Karpas-422 (cell line): ENCODE measurements around the gene R3HDM2. TPM values are rescaled to one million over a fixed set of nuclear protein-coding genes. Genes with fewer than 3 reads are reported as not detected.

Source experiments
- DNase-seq: peaks from one replicate; pipeline ENCODE4 v3.0.0-alpha.2; 2015
- H2AFZ ChIP-seq: fragments of 200-600 bp; sonication (generic); 2 replicates; pipeline ENCODE4 v1.6.1; 2014; ENCODE audit warnings: antibody characterized with exemption, low read length, mixed read lengths
- H3K27ac ChIP-seq: fragments of 200-600 bp; sonication (generic); 2 replicates; pipeline ENCODE4 v1.5.1; 2014; ENCODE audit warnings: mild to moderate bottlenecking, low read length, moderate library complexity
- H3K27me3 ChIP-seq: fragments of 200-600 bp; sonication (generic); 2 replicates; pipeline ENCODE4 v1.6.1; 2014; ENCODE audit warnings: low read length, mixed read lengths
- H3K36me3 ChIP-seq: fragments of 200-600 bp; sonication (generic); 2 replicates; pipeline ENCODE4 v1.6.1; 2014; ENCODE audit warnings: low read length, mixed read lengths; ENCODE audit not compliant: insufficient read depth
- H3K4me1 ChIP-seq: fragments of 200-600 bp; sonication (generic); 2 replicates; pipeline ENCODE4 v1.6.1; 2014; ENCODE audit warnings: mild to moderate bottlenecking, low read length, mixed read lengths
- H3K4me2 ChIP-seq: fragments of 200-600 bp; sonication (generic); 2 replicates; pipeline ENCODE4 v1.6.1; 2014; ENCODE audit warnings: low read length, low read depth, mild to moderate bottlenecking; ENCODE audit not compliant: poor library complexity, severe bottlenecking
- H3K4me3 ChIP-seq: fragments of 200-600 bp; sonication (generic); 2 replicates; pipeline ENCODE4 v1.5.1; 2014; ENCODE audit warnings: mild to moderate bottlenecking, antibody characterized with exemption, low read length, mixed read lengths
- H3K79me2 ChIP-seq: fragments of 200-600 bp; sonication (generic); 2 replicates; pipeline ENCODE4 v1.6.1; 2014; ENCODE audit warnings: mild to moderate bottlenecking, low read length, mixed read lengths
- H3K9ac ChIP-seq: fragments of 200-600 bp; sonication (generic); 2 replicates; pipeline ENCODE4 v1.6.0; 2014; ENCODE audit warnings: low read length
- H3K9me2 ChIP-seq: fragments of 200-600 bp; sonication (generic), shearing (Covaris generic); replicated peaks from 2 replicates; pipeline ENCODE4 v1.6.0; 2014; ENCODE audit warnings: mild to moderate bottlenecking, low read length, moderate library complexity; ENCODE audit not compliant: insufficient read depth
- H3K9me3 ChIP-seq: fragments of 300-700, 200-600 bp; sonication (generic); 2 replicates; pipeline ENCODE4 v1.6.1; 2014; ENCODE audit warnings: low read length, mixed read lengths
- H4K20me1 ChIP-seq: fragments of 200-600 bp; sonication (generic); 2 replicates; pipeline ENCODE4 v1.6.1; 2014; ENCODE audit warnings: mild to moderate bottlenecking, antibody characterized with exemption, low read length, low read depth; ENCODE audit not compliant: insufficient read depth
- total RNA-seq: library from RNA; depleted of rRNA; stranded (reverse); fragments of >200 nt; shearing (Covaris generic); gene quantifications from 2 replicates; pipeline ENCODE4 v1.2.3, GENCODE V29; 2014; ENCODE audit warnings: low replicate concordance

R3HDM2 gene
- total RNA-seq, 1 experiment from 2014 or later: 39.0 TPM

- Histone ChIP-seq H3K27ac (peak overlapping the region; percentile 89; the same call in 1 of the 2 replicates), H3K36me3 (peaks cover 26% of the 10 kb centered on the region), H2AFZ (no peak overlapping the region), H3K4me3 (peak overlapping the region; percentile 91), H3K4me1 (peaks cover 85% of the 10 kb centered on the region), H3K9me2 (no peaks in the 10 kb centered on the region), H3K9ac (peak overlapping the region; percentile 98), H3K27me3 (no peaks in the 10 kb centered on the region), H3K9me3 (no peaks in the 10 kb centered on the region), H3K4me2 (peak overlapping the region; percentile 95), H4K20me1 (peaks cover 25% of the 10 kb centered on the region), H3K79me2 (peaks cover 24% of the 10 kb centered on the region)
- no peak for DNase-seq
These were observed 199.4 kb downstream of the R3HDM2 start for GRCh38 chr12:57231276-57232021.

- no peak for DNase-seq
- peak overlapping the region; percentile 95 for H3K4me2 ChIP-seq
- H3K27me3 ChIP-seq: no peaks in the 10 kb centered on the region
- H3K4me1 ChIP-seq: peaks cover 86% of the 10 kb centered on the region
- peaks cover 26% of the 10 kb centered on the region for H3K36me3 ChIP-seq
- peak overlapping the region; percentile 91 for H3K4me3 ChIP-seq
- H3K79me2 ChIP-seq: peaks cover 24% of the 10 kb centered on the region
- peaks cover 25% of the 10 kb centered on the region for H4K20me1 ChIP-seq
- peak overlapping the region; percentile 98 for H3K9ac ChIP-seq
- H3K9me2 ChIP-seq: no peaks in the 10 kb centered on the region
- peak overlapping the region; percentile 89 for H3K27ac ChIP-seq
- H2AFZ ChIP-seq: no peak overlapping the region
- no peaks in the 10 kb centered on the region for H3K9me3 ChIP-seq
These were observed 200.3 kb downstream of the R3HDM2 start for GRCh38 chr12:57230381-57231155.

DNA sequence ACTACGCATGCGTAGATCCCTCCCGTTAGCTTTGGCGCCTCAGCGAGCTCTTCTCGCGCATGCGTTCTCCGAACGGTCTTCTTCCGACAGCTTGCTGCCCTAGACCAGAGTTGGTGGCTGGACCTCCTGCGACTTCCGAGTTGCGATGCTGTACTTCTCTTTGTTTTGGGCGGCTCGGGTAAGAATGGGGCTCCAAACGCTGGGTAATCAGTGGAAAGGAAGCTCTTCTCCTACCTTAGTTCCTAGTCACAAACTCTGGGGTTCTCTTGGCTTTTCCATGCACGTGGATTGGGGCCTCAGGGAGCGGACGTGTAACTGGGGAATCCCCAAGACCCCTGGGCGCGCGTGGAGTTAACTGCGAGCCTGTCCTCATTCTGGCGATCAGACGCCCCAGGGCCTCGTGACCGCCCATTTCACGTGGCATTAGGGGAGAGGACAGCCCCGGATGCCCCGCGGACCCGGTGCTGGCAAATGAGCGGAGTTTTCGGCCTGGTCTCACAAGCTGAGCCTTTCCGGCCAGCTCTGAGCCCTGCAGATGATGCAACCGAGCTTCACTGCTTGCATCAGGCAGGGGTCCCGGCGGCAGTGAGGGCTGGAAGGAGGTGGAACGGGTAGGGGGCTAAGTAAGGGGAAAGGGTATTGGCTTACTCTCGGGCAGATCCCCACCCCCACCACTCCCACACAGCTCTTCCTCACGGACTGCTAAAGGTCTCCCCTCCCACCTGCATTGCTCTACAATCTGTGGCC, 201.0 kb downstream of the R3HDM2 start, which contains the start of gene SHMT2:
SHMT2 (plus strand) TSS at position 78 of the 747 bp plus-strand sequence; CDS start at position 146, 68 bp downstream.
- H3K4me3 ChIP-seq: peak within 1 kb of the TSS; percentile 91
- H4K20me1 ChIP-seq: peaks cover 25% of the 10 kb centered on the region
- DNase-seq: peak; percentile 98
- H3K79me2 ChIP-seq: peaks cover 24% of the 10 kb centered on the region
- H3K4me1 ChIP-seq: peaks cover 85% of the 10 kb centered on the region
- H3K9ac ChIP-seq: peak within 1 kb of the TSS; percentile 98
- peak within 1 kb of the TSS; percentile 89 for H3K27ac ChIP-seq
- H3K9me2 ChIP-seq: no peaks in the 10 kb centered on the region
- peak within 1 kb of the TSS; percentile 29 for H2AFZ ChIP-seq
- no peaks in the 10 kb centered on the region for H3K9me3 ChIP-seq
- peak within 1 kb of the TSS; percentile 95 for H3K4me2 ChIP-seq
- no peaks in the 10 kb centered on the region for H3K27me3 ChIP-seq
- H3K36me3 ChIP-seq: peaks cover 26% of the 10 kb centered on the region

DNA sequence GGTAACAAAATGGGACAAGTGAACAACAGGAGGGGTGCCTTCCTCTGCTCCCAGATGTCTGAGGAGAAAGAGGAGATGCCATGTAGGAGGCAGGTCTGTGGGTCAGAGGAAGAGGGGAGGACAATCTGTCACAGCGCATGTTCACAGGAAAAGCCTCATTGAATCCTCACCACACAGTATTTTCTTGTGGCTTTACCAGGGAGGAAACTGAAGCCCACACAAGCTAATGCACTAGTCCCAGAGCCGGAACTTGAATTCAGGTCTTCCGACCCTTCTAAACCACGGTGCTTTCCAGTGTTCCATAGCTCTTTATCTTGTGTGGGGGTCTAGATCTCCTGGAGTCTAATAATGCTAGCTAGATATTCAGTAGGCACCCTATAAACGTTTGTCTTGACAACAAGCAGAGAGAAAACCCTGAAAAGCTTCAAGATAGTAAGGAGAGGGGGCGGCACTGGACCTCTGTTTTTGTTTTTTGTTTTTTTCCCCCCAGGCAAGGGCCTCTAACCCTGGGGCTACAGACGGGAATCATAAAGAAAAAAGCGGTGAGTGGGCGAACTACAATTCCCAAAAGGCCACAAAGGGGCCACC, 201.7 kb downstream of the R3HDM2 start:
- Histone ChIP-seq H3K4me1 (peaks cover 78% of the 10 kb centered on the region), H3K36me3 (peaks cover 26% of the 10 kb centered on the region), H3K27me3 (no peaks in the 10 kb centered on the region), H3K79me2 (peaks cover 24% of the 10 kb centered on the region), H3K4me2 (peak overlapping the region; percentile 95), H2AFZ (peak overlapping the region; percentile 29), H4K20me1 (peaks cover 25% of the 10 kb centered on the region), H3K9ac (peak overlapping the region; percentile 98), H3K4me3 (peak overlapping the region; percentile 91), H3K9me3 (no peaks in the 10 kb centered on the region), H3K9me2 (no peaks in the 10 kb centered on the region), H3K27ac (peak overlapping the region; percentile 89)
- no peak for DNase-seq

DNA sequence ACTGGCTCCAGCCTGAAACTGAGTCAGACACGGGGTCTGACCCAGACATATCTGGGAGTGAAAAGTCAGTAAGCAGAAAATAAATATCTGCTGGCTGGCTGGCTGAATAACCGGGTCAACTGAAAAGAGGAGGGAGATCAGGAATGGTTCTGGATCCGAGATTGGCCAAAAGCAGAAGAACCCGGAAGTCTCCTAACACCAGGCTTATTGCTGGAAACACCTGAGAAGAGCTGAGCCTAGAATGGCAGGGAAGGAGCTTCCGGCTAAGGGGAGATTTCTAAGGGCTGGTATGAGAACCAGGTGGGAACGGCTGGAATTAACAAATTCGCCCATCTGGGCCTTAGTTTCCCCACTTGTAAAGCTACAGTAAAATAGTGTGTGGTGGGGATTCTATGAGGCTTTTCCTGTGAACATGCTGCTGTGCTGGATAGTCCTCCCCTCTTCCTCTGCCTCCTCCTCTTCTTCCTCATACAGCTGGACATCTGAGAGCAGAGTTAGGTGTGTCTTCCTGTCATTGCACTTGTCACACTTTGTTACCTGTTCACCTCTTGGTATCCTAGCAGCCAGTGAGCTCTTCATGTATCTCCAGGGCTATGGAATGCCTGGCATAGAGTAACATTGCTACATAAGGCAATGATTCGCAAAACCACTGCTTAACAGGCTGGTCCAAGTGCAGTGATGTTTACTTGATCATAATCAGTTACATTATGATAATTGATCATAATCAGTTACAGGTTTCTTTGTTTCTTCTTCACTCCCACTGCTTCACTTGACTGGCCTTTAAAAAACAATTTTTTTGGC, 203.3 kb downstream of the R3HDM2 start:
- peaks cover 67% of the 10 kb centered on the region for H3K4me1 ChIP-seq
- no peaks in the 10 kb centered on the region for H3K27me3 ChIP-seq
- no peaks in the 10 kb centered on the region for H3K9me3 ChIP-seq
- no peak overlapping the region for H2AFZ ChIP-seq
- peak overlapping the region; percentile 65 for H3K4me2 ChIP-seq
- peaks cover 20% of the 10 kb centered on the region for H4K20me1 ChIP-seq
- DNase-seq: peak; percentile 61
- peaks cover 24% of the 10 kb centered on the region for H3K79me2 ChIP-seq
- peak overlapping the region; percentile 65; the same call in 1 of the 2 replicates for H3K4me3 ChIP-seq
- H3K9ac ChIP-seq: peak overlapping the region; percentile 78
- H3K27ac ChIP-seq: peak overlapping the region; percentile 91
- peaks cover 20% of the 10 kb centered on the region for H3K36me3 ChIP-seq
- no peaks in the 10 kb centered on the region for H3K9me2 ChIP-seq

DNA sequence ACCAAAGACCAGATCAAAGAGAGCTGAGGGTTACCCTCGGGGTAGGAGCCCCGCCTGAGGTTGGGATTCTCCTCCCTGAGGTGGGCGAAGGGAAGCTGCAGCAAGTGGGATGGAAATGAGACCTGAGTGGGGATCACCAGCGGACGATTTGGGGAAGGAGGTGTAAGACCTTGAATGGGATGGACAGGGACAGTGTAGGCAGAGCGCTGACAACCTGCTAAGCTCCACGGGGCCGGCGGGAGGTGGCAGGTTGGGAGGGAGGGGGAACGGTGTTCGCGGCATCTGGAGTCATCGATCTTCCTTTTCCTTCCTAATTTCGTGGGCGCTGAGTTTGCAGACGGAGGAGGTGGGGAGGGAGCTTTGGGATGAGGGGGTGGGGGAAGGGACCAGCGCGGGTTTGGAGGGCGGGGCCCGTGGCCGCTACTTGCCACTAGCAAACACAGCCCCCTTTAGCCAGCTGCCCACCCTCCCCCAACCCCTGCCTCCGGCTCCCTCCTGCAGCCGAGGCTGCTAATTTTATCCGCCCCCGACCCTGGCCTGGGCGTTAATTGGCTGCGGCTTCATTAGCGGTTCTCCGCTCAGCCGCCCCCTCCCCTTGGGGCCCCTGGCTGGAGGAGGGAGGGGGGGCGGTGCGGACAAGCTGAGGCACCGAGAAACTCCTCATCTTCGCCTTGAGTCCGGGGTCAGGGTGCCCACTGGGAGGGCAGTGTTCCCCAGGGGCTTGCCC, 204.1 kb downstream of the R3HDM2 start:
- peak; percentile 79 for DNase-seq
- Histone ChIP-seq H3K27me3 (no peaks in the 10 kb centered on the region), H3K36me3 (peaks cover 12% of the 10 kb centered on the region), H3K27ac (peak overlapping the region; percentile 91), H3K4me3 (peak overlapping the region; percentile 65), H3K79me2 (peaks cover 22% of the 10 kb centered on the region), H3K9me3 (no peaks in the 10 kb centered on the region), H3K4me2 (peak overlapping the region; percentile 65), H3K9ac (peak overlapping the region; percentile 78), H4K20me1 (peaks cover 12% of the 10 kb centered on the region), H2AFZ (no peak overlapping the region), H3K4me1 (peaks cover 60% of the 10 kb centered on the region), H3K9me2 (no peaks in the 10 kb centered on the region)
